ENCODE results near the gene HELB. TPM values are rescaled to one million over a fixed set of nuclear protein-coding genes. Genes with fewer than 3 reads are reported as not detected.

The HELB gene
- total RNA-seq, 4 donors from 2014 or later: 1.5 to 2.7 (median 2.2) TPM

- no peak for DNase-seq (ENCODE audit: low spot score in 2 of 2)
- Histone ChIP-seq H3K9me3 (no peaks in the 10 kb centered on the region), H3K4me3 (no peak overlapping the region), H3K4me1 (no peaks in the 10 kb centered on the region), H3K36me3 (no peaks in the 10 kb centered on the region), H3K27ac (no peak overlapping the region), H3K27me3 (no peaks in the 10 kb centered on the region)
- WGBS: 93% methylated on average over 5 of the region's 5 CpGs
- TF ChIP-seq POLR2A (IDR thresholded peaks at IDR 0.05) (no peak), CTCF (IDR thresholded peaks at IDR 0.05) (no peak), EP300 (IDR thresholded peaks at IDR 0.05) (no peak), POLR2AphosphoS5 (IDR thresholded peaks at IDR 0.05) (no peak)
Observed at GRCh38 chr12:66380769-66381535, 78.7 kb downstream of the HELB start.

GRCh38 chr12:66387117-66387516 lies 84.8 kb downstream of the HELB start:
- no peak for DNase-seq (ENCODE audit: low spot score in 2 of 2)
- H3K4me1 ChIP-seq: no peaks in the 10 kb centered on the region
- no peaks in the 10 kb centered on the region for H3K9me3 ChIP-seq
- 100% methylated on average over 1 of the region's 1 CpG for WGBS
- TF ChIP-seq CTCF (IDR thresholded peaks at IDR 0.05): no peak
- no peak for TF ChIP-seq POLR2AphosphoS5 (IDR thresholded peaks at IDR 0.05)
- no peak for TF ChIP-seq EP300 (IDR thresholded peaks at IDR 0.05)
- TF ChIP-seq POLR2A (IDR thresholded peaks at IDR 0.05): no peak
- no peak overlapping the region for H3K27ac ChIP-seq
- H3K36me3 ChIP-seq: no peaks in the 10 kb centered on the region
- H3K27me3 ChIP-seq: no peaks in the 10 kb centered on the region
- H3K4me3 ChIP-seq: no peak overlapping the region

Other genes with a start within 250 kb of the HELB start
- 1 to 10 TPM; 6.4 to 8.3 (median 6.7) TPM for gene LLPH, start 171.7 kb upstream of the HELB start, total RNA-seq
- 100 to 1,000 TPM in 2 of 4 donors, 10 to 100 TPM in 2; 48.6 to 136 (median 108) TPM for gene TMBIM4, start 132.5 kb upstream of the HELB start, total RNA-seq
- gene IRAK3, start 113.3 kb upstream of the HELB start, total RNA-seq: 1 to 10 TPM; 3.8 to 8.8 (median 7.1) TPM